Activated naive CD8-positive, alpha-beta T cell treated with anti-CD3 and anti-CD28 coated beads, Interleukin-2, amount 50 U/mL, for 16 hours (primary cell): ENCODE results near the gene SCN3A.

Source experiments
- DNase-seq: peaks from one replicate; pipeline ENCODE4 v3.0.0-alpha.2; 2020; ENCODE audit warnings: low read depth, low spot score

SCN3A gene

DNA sequence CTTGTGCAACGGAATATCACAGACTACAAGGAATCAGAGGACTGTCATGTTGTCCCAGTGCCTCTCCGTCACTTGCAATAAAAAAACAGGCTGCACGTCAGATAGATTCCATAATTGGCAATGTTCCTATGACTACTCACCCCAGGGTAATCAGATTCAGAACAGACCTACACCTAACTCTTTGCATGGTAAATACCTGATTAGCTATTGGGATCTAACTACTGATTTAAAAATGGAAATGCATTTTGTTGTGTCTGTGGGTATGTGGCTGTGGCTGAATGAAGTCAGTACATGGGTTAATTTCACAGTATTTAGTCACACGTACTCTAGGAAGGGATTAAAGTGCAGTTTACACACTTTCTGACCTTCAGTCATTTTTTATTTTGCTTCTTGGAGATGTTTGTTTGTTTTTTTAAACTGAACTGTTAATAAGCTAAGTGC lies 91.7 kb downstream of the SCN3A start:
- DNase-seq, result no peak

DNA sequence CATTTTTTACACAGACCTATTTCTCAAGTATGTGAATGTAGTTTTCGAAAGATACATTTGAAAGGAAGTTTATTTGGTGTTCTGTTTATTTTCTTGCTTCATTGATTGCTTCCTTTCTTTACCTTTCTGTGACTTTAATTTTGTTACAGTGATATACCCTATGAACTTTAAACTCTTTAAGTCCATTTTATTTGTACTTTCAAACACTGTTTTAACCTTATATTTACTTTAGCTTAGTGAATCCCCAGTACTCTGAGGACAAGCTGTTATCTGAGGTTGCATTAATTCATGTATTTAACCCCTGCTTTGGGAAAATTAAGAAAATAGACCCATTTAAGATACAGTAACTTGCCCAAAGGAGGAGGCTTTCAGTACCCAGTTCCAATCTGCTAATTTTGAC lies 93.5 kb downstream of the SCN3A start:
- no peak for DNase-seq

DNA sequence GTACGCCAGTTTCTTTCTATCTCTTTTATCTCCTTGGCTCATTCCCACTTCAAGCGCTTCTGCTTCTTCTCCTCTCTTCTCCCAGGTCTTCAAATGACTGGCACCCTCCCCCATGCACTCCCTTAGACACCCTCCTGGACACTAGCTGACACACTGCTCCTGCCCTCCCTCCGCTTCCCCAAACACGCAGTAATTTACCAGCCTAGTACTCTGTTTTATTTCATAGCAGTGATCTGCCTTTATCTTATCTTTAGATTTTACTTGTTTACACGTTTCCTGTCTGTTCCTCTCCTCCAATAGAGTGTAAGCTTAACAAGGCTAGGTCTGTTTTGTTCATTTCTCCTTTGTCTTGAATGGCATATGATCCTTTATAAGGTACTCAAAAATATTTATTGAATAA lies 93.9 kb downstream of the SCN3A start:
- no peak for DNase-seq

DNA sequence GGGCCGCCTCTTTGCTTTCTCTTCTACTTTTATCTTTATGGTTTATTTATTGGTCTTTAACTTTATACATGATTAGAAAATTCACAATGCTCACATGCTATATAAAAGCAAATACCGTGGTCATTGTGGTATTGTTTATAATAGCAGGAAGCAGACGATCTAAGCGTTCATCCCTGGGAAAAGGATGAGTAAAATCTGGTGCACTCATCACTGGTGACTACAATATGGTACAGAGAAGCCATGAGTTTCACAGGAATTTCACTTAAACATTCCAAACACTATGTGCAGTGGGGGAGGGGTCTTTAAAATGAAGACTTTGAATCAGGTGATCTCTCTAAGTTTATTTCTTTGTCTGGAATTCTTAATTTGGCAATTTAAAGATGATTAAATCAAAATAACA lies 97.9 kb downstream of the SCN3A start:
- no peak for DNase-seq

DNA sequence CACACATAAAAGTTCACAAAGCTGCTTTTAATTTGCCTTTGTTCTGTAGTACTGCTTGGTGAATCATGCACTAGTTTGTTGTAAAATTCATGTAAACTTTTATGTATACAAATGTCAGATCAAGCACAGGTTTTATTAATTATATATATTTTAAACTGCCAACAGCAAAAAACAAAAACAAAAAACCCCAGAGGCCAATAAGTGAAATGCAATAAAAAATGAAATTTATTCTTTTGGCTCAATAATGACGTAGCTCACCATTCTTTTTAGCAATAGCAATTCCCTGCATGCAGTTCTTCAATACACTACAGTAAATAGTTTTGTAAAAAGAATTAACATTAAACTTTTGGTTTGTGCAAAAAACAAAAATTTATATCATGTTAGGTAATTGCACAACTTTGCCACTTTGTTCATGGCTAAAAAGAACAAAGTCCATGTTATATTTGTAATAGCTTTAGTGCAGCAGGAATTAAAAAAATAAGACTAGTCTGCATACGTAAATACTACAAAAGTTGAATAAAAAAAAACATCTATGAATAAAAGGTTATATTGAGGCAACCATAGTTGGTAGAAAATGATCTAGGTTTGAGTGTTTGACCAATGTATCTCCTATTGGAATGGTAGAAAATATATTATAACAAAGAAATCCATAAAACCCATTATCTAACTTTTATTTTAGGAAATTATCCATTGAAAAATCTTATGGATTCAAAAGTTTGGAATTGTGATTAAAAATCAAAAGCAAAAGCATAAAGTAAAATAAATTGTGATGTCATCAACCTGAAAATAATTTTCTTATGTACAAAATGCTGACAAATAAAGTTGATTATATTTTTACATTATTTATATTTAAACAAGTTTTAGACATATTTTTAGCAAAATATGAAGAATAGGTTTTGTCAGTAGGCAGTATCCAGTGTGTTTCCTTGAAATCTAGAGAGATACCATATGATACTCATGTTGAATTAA lies 115.6 kb downstream of the SCN3A start:
- no peak for DNase-seq

DNA sequence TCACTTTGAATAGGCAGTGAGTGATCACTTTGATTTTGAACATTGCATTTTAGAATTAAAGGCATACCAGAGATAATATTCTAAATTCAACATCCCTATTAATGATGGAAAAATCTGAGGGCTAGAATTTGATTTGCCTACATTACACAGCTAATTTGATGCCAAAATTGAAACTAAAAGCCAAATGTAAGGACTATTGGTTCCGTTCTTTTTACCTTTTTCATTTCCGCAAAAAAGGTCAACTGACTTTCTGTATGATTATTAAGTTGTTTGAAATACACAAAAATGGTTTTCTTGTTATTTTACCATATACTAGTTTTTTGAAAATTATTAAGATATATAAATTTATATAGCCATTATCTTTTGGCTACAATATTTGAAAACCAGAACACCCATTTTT lies 117.5 kb downstream of the SCN3A start:
- DNase-seq, result no peak

DNA sequence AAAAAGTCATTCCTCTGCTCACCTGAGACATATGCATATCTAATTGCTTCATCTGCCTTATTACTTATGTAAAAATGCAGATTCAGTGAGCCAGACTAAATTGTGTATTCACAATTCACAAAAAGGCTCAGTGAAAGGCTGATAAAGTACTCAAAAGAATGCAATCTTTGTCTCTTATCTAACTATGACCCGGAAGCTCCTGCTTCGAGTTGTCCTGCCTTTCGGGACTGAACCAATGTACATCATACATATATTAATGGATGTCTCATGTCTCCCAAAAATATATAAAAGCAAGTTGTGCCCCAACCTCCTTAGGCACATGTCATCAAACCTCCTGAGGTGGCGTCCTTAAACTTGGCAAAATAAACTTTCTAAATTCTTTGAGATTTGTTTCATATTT lies 120.5 kb downstream of the SCN3A start:
- no peak for DNase-seq

DNA sequence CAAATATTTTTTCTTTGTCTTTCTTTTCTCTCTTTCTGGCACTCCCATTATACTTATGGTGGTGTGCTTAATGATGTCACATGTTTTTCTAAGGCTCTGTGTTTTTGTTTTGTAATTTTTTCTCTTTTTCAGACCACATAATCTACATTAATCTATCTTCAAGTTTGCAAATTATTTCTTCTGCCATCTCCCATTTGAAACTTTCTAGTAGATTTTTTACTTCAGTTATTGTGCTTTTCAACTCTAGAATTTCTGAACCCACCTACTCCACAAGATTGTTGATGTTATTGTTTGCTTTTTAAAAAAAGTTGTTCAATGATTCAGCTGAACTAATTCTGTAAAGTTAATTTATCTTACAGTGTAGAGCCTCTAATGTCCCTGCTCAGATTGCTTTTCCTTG lies 121.4 kb downstream of the SCN3A start:
- DNase-seq, result no peak

DNA sequence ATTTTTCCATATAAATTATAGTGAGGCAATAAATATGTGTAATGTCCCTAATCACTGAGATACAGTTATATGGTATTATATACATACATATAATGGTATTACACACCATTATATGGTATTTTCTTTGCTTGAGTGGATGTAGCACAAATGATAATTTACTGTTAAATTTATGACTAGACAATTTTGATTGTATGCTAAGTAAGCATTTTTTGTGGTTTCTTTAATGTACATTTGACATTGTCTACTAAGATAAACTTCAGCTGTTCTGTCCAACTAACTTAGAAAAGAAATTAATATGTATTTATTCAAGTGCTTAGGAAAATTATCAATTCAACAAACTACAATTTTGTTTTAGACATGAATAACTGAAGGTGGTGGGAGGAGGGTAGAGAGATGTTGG lies 122.6 kb downstream of the SCN3A start:
- no peak for DNase-seq

DNA sequence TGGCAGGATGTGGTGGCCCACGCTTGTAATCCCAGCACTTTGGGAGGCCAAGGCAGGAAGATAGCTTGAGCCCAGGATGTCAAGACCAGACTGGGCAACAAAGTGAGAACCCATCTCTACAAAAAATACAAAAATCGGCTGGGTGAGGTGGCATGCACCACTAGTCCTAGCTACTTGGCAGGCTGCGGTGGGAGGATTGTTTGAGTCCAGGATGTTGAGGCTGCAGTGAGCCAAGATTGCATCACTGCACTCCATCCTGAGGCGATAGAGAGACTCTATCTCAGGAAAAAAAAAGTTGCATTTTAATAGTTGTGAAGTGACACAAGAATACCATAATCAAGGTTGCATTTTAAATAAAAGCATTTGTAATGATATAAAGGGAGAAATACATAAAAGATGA lies 124.4 kb downstream of the SCN3A start:
- no peak for DNase-seq

DNA sequence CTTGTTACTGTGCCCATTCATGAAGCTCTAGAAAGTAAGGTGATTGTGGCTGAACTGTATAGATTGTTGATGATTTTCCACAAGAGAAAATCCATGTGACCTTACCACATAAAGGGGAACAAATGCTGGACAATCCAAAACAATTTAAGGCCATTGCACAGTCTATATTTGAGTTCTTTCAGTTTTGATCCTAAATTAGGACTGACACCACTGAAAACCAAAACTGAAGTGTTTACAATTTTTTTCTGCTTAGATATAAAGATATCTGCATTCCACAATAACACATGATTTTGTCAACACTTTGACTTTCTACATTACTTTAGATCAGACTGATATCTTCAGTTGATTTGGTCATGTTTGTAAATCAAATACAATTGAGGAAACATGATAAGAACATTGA lies 124.9 kb downstream of the SCN3A start:
- no peak for DNase-seq

DNA sequence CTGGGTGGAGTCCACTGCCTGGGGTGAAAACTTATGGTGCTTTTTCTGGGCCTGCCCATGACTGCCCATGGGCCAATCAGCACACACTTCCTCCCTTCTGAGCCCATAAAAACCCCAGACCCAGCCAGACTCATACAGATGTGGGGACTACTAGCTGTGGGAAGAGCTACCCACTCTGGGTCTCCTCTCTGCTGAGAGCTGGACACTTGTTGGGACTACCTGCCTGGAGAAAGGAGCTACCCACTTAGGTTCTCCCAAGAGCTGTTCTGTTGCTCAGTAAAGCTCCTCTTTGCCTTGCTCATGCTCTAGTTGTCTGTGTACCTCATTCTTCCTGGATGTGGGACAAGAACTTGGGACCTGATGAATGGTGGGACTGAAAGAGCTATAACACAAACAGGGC lies 129.0 kb downstream of the SCN3A start:
- DNase-seq, result no peak

DNA sequence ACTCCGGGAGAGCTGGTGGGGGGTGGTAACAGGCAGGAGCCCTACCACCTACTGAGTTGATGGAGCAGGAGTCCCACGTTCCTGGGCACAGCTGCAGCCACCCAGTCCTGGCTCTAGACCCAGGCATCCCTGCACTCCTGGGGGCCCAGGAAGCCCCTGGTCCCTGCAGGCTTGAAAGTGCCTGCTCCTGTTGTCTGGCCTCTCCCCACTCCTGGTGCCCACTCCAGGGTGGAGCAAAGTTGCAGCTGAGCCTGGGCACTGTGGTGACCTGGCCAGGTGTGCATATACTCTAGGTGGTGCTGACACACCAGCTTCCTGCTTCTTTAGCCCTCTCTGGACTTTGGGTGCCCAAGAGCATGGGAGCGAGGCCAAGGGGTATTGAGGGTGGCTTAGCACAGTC lies 129.5 kb downstream of the SCN3A start:
- no peak for DNase-seq

DNA sequence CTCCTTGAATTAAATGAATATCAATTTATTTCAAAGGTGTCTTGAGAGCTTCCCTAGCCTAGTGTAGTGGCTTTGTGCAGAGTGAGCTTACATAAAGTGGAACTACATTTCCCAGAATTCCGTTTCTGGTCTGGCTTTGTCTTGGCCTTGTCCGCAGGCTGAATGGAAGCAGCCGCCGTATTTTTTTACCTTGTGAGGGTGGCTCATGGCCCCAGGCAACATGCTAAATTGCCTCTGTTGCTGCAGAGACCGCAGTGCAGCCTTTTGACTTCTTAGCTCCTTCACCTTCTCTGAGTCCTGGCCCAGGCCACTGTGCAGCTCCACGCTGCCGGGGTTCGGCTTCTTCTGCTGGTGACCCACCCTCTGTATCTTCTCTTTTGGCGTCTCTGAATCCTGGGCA lies 133.8 kb downstream of the SCN3A start:
- DNase-seq, result no peak

DNA sequence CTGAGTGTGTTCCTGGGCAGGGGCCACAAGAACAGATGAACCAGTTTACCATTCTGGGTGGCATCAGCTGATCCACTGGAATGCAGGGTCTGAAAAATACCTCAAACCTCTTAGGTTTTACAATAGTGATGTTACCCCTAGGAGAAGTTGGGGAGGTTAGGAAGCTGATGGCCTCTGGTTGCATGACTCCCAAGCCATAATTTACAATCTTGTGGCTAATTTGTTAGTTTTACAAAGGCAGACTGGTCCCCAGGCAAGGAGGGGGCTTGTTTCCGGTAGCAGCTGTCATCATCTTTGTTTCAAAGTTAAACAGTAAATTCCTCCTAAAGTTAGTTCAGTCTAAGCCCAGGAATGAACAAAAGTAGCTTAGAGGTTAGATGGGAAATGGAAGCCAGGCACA lies 134.7 kb downstream of the SCN3A start:
- no peak for DNase-seq

DNA sequence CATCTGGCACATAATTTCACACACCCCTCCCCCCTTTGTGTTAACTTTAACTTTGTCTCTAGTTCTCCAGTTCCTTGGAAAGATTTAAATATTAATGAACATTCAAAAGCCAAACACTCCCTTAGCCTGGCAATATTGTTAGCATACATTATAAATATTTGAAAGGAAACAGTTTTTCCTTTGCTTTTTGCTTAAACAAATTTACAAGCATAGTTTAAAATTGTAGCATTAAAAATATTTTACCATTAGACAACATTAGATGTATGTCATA lies 135.4 kb downstream of the SCN3A start:
- DNase-seq, result no peak

DNA sequence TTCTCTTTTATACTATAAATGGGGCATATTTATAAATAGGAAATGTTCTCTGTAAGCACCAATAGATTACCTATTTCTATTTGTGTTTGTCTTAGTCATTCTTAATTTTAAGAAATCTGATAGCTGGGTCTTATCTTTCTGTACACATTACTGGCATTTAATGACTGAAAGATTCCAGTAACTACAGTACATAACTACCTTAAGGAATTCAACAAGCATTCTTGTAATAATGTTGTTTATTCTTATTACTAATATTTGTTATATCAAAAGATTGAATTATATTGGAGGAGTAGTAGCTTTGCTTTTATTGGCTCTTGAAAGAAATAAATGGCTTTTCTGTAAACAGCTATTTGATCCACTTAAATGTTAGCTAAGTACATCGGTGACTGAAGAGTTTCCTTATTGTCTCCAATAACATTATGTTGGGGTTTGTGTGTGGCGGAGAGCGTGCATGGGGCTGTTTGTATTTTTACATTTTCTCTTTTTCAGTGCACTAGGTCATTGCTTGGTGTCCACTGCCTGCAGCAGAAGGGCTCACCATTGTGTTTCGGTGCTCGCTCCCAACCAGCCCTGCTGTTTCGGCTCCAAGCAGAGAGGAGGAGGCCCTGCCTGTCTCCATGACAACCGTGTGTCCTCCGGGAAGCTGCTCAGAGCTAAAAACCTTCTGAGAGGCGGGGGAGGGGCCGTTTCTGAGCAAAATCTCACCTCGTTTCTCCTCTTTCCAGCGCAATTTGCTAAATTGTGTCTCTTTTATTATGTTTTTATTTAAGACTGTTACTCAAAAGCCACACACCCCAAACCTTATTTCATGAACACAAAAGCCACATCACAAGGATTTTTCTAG lies 136.0 kb downstream of the SCN3A start:
- no peak for DNase-seq

DNA sequence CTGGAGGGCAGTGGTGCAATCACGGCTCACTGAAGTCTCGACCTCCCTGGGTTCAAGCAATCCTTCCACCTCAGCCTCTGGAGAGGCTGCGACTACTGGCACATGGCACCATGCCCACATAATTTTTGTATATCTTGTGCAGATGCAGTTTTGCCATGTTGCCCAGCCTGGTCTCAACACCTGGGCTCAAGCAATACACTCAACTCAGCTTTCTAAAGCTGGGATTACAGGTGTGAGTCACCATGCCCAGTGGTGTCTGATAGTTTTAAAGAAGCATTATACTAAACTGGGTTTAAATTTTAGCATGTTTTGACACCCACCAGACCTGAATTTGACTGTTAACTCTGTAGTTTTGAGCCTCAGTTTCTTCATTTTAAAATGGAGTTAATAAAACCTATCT lies 139.1 kb downstream of the SCN3A start:
- no peak for DNase-seq

DNA sequence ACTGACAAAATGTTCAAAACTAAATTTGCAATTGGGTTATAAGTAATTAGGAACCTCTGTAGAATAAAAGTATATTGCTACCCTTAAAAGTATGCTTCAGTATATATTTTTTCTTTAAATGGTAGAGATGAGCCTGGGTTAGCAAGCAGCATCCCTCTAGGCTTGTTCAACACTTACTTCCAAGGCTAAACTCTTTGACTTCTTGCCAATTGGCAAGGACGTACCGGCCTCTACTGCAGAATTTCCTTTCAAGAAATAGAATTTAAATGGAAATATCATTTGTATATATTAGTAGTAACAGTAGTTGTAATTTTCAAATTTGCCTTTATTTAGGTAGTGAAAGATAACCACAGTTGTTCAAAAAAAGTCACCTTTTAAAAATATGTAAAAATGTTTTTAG lies 143.4 kb downstream of the SCN3A start:
- DNase-seq, result no peak

DNA sequence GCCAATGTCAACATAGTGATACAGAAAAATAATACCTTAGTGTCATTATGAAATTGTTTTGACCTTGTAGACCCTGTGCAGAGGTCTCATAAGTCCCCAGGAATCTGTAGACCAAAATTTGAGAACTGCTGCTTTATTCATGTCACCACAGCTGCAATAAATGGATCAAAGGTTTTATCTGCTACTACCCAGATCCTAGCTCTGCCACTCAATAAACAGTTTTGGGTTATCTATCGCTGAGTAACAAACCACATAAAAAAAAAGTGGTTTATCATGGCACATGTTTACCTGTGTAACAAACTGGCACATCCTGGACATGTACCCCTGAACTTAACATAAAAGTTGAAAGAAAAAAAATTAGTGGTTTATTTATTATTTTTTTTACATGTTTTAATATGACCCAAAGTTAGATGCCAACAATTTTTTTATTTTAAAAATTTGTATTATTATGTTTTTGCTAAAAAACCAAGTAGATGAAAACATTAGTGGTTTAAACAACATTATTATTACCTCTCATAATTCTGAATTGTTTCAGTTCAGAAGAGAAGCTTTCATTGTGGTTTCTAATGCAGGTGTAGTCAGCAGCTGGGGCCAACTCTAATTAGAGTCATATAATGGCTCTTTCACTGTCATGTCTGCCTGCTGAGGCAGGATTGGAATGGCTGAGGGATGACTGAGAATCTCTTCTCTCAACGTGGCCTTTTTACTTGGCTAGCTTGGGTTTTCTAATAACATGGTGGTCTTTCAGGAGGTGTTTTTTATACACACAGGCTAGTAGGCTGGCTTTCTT lies 145.2 kb downstream of the SCN3A start:
- DNase-seq, result no peak

DNA sequence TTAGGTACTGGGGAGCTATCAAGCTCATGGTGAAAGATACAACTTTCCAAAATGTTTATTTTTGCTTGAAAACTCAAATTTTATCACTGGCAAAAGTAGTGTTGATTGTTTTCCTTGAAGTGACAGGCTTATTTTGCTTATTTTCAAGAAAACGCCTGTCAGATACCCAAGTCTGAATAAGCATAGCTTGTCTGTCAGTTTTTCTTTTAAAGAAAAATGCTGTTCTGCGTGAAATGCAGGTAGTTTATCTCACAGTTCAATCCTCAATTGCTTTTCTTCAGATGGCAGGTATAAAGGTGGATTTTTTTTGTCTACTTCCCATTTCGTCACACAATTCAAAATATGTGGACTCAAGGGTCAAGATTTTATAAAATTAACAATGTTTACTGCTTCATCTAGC lies 145.9 kb downstream of the SCN3A start:
- no peak for DNase-seq

DNA sequence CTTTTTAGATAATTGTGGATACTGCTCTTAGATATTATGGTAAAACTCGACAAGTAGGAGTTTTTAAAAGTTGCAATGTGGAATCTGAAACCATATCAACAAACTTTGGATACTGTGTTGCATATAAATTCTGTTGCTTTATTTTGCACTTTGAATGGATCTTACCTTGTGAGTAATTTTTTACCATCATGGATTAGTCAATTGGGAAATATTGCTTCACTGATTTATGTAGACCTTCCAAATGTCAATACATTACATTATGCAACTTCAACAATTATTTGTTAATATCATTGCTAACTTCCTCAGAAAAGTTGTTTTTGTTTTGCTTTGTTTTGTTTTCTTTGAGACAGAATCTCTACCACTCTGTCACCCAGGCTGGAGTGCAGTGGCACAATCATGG lies 146.5 kb downstream of the SCN3A start:
- no peak for DNase-seq
